Measurements from ENCODE around the gene SLC16A3. TPM values are rescaled to one million over a fixed set of nuclear protein-coding genes. Genes with fewer than 3 reads are reported as not detected.

The SLC16A3 gene
- polyA plus RNA-seq, 1 donor: 29.7 TPM

GRCh38 chr17:82287013-82287867 lies 58.4 kb downstream of the SLC16A3 start:
- DNase-seq (ENCODE audit: low read depth): no peak

- no peak for DNase-seq (ENCODE audit: low read depth)
Measured at GRCh38 chr17:82287868-82288801, 59.3 kb downstream of the SLC16A3 start.

Other genes starting within 250 kb of the SLC16A3 start
- 28.6 TPM for gene CENPX, start 206.2 kb upstream of the SLC16A3 start, polyA plus RNA-seq (ENCODE audit: insufficient read length)
- 8.4 TPM for gene LRRC45, start 205.7 kb upstream of the SLC16A3 start, polyA plus RNA-seq (ENCODE audit: insufficient read length)
- 6.0 TPM for gene RAC3, start 197.4 kb upstream of the SLC16A3 start, polyA plus RNA-seq (ENCODE audit: insufficient read length)
- 32.8 TPM for gene DCXR, start 191.3 kb upstream of the SLC16A3 start, polyA plus RNA-seq (ENCODE audit: insufficient read length)
- gene RFNG, start 177.2 kb upstream of the SLC16A3 start, polyA plus RNA-seq (ENCODE audit: insufficient read length): 31.0 TPM
- gene GPS1, start 177.1 kb upstream of the SLC16A3 start, polyA plus RNA-seq (ENCODE audit: insufficient read length): 69.4 TPM
- gene DUS1L, start 163.2 kb upstream of the SLC16A3 start, polyA plus RNA-seq (ENCODE audit: insufficient read length): 60.1 TPM
- gene FASN, start 130.8 kb upstream of the SLC16A3 start, polyA plus RNA-seq (ENCODE audit: insufficient read length): 24.6 TPM
- gene CCDC57, start 16.2 kb upstream of the SLC16A3 start, polyA plus RNA-seq (ENCODE audit: insufficient read length): 31.7 TPM
- 63.5 TPM for gene CSNK1D, start 44.7 kb downstream of the SLC16A3 start, polyA plus RNA-seq (ENCODE audit: insufficient read length)
- 0.43 TPM for gene CD7, start 88.6 kb downstream of the SLC16A3 start, polyA plus RNA-seq (ENCODE audit: insufficient read length)
- 3.3 TPM for gene SECTM1, start 104.7 kb downstream of the SLC16A3 start, polyA plus RNA-seq (ENCODE audit: insufficient read length)
- not detected for gene TEX19, start 130.2 kb downstream of the SLC16A3 start, polyA plus RNA-seq (ENCODE audit: insufficient read length)
- gene UTS2R, start 142.7 kb downstream of the SLC16A3 start, polyA plus RNA-seq (ENCODE audit: insufficient read length): 5.8 TPM
- gene HEXD, start 189.3 kb downstream of the SLC16A3 start, polyA plus RNA-seq (ENCODE audit: insufficient read length): 19.6 TPM
- 17.9 TPM for gene OGFOD3, start 189.5 kb downstream of the SLC16A3 start, polyA plus RNA-seq (ENCODE audit: insufficient read length)
- 25.2 TPM for gene CYBC1, start 221.7 kb downstream of the SLC16A3 start, polyA plus RNA-seq (ENCODE audit: insufficient read length)
- 60.0 TPM for gene NARF, start 229.7 kb downstream of the SLC16A3 start, polyA plus RNA-seq (ENCODE audit: insufficient read length)

Data from forelimb muscle (tissue), 1 donor.